ENCODE measurements around the gene SLC38A4. TPM values are rescaled to one million over a fixed set of nuclear protein-coding genes. Genes with fewer than 3 reads are reported as not detected.

The SLC38A4 gene
- total and polyA plus RNA-seq, 2 of the 8 experiments (the other 6 are each of a cell fraction or from before 2014, with no cell fraction given): 6.7 to 15.4 TPM

- TF ChIP-seq FOSL1 (IDR thresholded peaks at IDR 0.05; ENCODE audit: insufficient read depth, low read depth, low read length) (no peak), POLR2A (IDR thresholded peaks at IDR 0.05; ENCODE audit: control extremely low read depth in 1 of 2, low read depth in 2 of 2, low read length in 2 of 2) (no peak), HDAC2 (IDR thresholded peaks at IDR 0.05; ENCODE audit: borderline replicate concordance in 1 of 2, low read depth in 2 of 2, low read length in 2 of 2) (no peak), YY1 (IDR thresholded peaks at IDR 0.05; ENCODE audit: low read depth, low read length) (no peak)
Observed at GRCh38 chr12:46790066-46790465, 35.7 kb downstream of the SLC38A4 start (continued).
